Small intestine (tissue), 7 donors: Measurements from ENCODE around the gene EXOG. TPM values are rescaled to one million over a fixed set of nuclear protein-coding genes. Genes with fewer than 3 reads are reported as not detected.

Experiments used
- DNase-seq, 2 donors: peaks; one replicate each; pipeline versions ENCODE4 v3.0.0 to v3.0.0-alpha.2; 2013
- FAIRE-seq: peaks from 2 replicates; lab custom pipeline; 2012; peaks lifted over from hg19 to GRCh38; lab: Jason Lieb, UNC
- H3K27ac ChIP-seq, 3 donors: one replicate each; pipeline ENCODE4 v1.5.1; 2013; ENCODE audit warnings: low read length in 2 of 3, mild to moderate bottlenecking in 2 of 3, control low read depth in 1 of 3, inconsistent platforms in 1 of 3, low read depth in 1 of 3, moderate library complexity in 1 of 3
- H3K27me3 ChIP-seq, 3 donors: one replicate each; pipeline ENCODE4 v1.6.1; 2013; ENCODE audit warnings: low read length in 3 of 3, inconsistent platforms in 1 of 3; ENCODE audit not compliant: control insufficient read depth in 3 of 3, insufficient read depth in 3 of 3
- H3K36me3 ChIP-seq, 3 donors: one replicate each; pipeline ENCODE4 v1.6.1; 2013; ENCODE audit warnings: low read length in 3 of 3, inconsistent platforms in 1 of 3, low read depth in 1 of 3, mild to moderate bottlenecking in 1 of 3, moderate library complexity in 1 of 3; ENCODE audit not compliant: control insufficient read depth in 3 of 3, insufficient read depth in 2 of 3
- H3K4me1 ChIP-seq, 3 donors: one replicate each; pipeline ENCODE4 v1.6.1; 2013; ENCODE audit warnings: low read length in 2 of 3, inconsistent platforms in 1 of 3, low read depth in 1 of 3, mild to moderate bottlenecking in 1 of 3, moderate library complexity in 1 of 3; ENCODE audit not compliant: control insufficient read depth in 3 of 3, insufficient read depth in 2 of 3
- H3K4me3 ChIP-seq, 3 donors: one replicate each; pipeline ENCODE4 v1.5.1; 2013; ENCODE audit warnings: low read length in 3 of 3, control low read depth in 1 of 3, inconsistent platforms in 1 of 3, low read depth in 1 of 3, mild to moderate bottlenecking in 1 of 3, moderate library complexity in 1 of 3
- H3K9me3 ChIP-seq, 2 donors: one replicate each; pipeline ENCODE4 v1.6.1; 2013; ENCODE audit warnings: low read depth in 1 of 2, low read length in 1 of 2; ENCODE audit not compliant: control insufficient read depth in 2 of 2, insufficient read depth in 1 of 2
- WGBS, 3 donors: extraction: QIAGEN DNeasy Blood & Tissue Kit; methylation state at CpG; one replicate each; pipeline ENCODE4 v1.1.7; 2013; 5-methylcytosine and 5-hydroxymethylcytosine counted together
- polyA plus RNA-seq, 4 donors: library from polyadenylated mRNA; stranded (reverse) in 3 of 4; unstranded in 1 of 4; fragments of 200-250 nt in 3 of 4; fragments of 120-200 nt in 1 of 4; gene quantifications; one replicate each; pipeline versions ENCODE4 v1.2.1 to v1.2.3, GENCODE V29; 2013
- donor health status: healthy with polysubstance abuse.
- donor health status: control.
- donor health status: control.
- donor health status: Bipolar disorder and iron deficiency.
- donor health status: healthy.

EXOG gene
- polyA plus RNA-seq, 4 donors, result 1.3 to 9.3 (median 3.7) TPM

DNA sequence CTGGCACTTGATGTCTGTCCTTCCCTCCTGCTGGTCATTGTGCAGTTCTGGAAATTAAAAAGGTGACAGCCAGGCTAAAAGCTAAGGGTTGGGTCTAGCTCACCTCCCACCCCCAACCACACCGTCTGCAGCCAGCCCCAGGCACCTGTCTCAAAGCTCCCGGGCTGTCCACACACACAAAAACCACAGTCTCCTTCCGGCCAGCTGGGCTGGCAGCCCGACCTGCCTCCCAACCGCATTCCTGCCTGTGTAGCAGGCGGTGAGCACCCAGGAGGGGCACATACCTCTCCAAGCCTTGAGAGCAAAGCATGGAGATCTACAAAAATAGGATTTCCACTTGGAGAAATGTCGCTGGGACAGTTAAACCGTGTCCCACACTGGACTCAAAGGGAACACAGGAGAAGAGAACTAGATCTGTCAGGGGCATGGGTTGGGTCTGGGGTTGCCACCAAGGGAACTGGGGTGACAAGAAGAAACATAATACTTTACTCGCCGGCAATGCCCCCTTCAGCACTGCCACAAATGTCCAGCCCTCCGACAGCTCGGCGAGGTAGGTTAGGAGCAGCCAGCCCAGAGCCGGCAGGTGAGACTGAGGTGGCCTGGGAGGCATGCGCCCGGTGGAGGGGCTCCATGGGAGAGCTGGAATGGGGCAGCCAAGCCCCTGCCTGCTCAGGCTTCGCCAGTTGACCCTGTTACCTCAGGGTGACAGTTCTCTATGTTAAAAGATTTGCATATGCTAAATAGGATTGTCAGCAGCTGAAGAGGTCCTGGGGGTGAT is 52.2 kb downstream of the EXOG start:
- Histone ChIP-seq H3K27me3 (no peaks in the 10 kb centered on the region), H3K36me3 (no peaks in the 10 kb centered on the region), H3K27ac (no peak overlapping the region), H3K4me1 (no peaks in the 10 kb centered on the region), H3K4me3 (no peak overlapping the region), H3K9me3 (no peaks in the 10 kb centered on the region)
- FAIRE-seq (no peak), DNase-seq (no peak)
- 69 to 72% (median 70%) methylated on average over 17 of the region's 17 CpGs for WGBS, 3 donors

DNA sequence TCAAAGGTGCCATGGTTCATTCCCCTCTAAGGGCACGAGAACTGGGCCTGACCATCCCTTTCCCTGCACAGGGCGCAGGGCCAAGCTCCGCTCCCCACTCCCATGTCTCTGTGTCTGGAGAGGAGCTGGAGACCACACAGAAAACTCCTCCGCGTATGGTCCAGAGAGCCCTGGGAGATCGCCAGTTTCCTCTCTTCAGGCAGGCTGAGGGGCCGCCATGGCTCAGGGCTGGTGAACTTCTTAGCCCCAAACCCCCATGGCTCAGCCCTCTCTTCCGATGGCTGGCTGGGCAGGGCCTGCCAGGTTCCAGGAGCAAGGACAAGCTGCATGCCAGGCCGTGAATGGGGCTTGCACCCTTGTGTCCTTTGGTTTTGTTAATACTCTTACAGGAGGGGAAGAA is 52.9 kb downstream of the EXOG start:
- Histone ChIP-seq H3K36me3 (no peaks in the 10 kb centered on the region), H3K27ac (no peak overlapping the region), H3K4me1 (no peaks in the 10 kb centered on the region), H3K4me3 (no peak overlapping the region), H3K9me3 (no peaks in the 10 kb centered on the region), H3K27me3 (no peaks in the 10 kb centered on the region)
- 75 to 81% (median 77%) methylated on average over 9 of the region's 9 CpGs for WGBS, 3 donors
- DNase-seq (no peak), FAIRE-seq (no peak)

DNA sequence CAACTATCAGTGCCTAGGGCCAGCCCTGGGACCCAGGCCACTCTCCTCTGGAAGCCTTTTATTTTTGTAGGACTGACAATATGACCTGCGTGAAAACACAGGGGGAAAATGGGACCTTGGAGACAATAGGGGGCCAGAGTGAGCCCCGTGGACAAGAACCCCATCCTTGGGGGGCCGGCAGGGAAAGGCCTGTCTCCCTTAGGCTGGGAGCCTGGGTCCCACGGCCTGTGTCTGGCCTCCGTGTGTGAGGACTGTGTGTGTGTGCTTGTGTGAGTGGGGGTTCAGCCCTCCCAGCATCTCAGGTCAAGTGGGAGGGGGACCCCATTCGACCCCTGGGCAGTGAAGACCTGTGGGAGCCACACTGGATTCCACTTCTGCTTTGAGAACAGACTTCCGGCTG is 53.3 kb downstream of the EXOG start:
- Histone ChIP-seq H3K27ac (no peak overlapping the region), H3K36me3 (no peaks in the 10 kb centered on the region), H3K9me3 (no peaks in the 10 kb centered on the region), H3K4me3 (no peak overlapping the region), H3K4me1 (no peaks in the 10 kb centered on the region), H3K27me3 (no peaks in the 10 kb centered on the region)
- FAIRE-seq (no peak), DNase-seq (no peak)
- 74 to 83% (median 82%) methylated on average over 7 of the region's 7 CpGs for WGBS, 3 donors

GRCh38 chr3:38549957-38550840 is 54.1 kb downstream of the EXOG start:
- FAIRE-seq, result no peak

GRCh38 chr3:38551026-38551832 is 55.1 kb downstream of the EXOG start:
- no peaks in the 10 kb centered on the region for H3K36me3 ChIP-seq
- H3K4me1 ChIP-seq, result no peaks in the 10 kb centered on the region
- DNase-seq (no peak), FAIRE-seq (no peak)
- no peaks in the 10 kb centered on the region for H3K27me3 ChIP-seq
- WGBS, 3 donors, result 90 to 95% (median 94%) methylated on average over 30 of the region's 30 CpGs
- H3K4me3 ChIP-seq, result no peak overlapping the region
- H3K9me3 ChIP-seq, result no peaks in the 10 kb centered on the region
- no peak overlapping the region for H3K27ac ChIP-seq

More at GRCh38 chr3:38549957-38550840, 54.1 kb downstream of the EXOG start:
- H3K9me3 ChIP-seq, result no peaks in the 10 kb centered on the region
- no peak overlapping the region for H3K27ac ChIP-seq
- no peaks in the 10 kb centered on the region for H3K4me1 ChIP-seq
- no peak overlapping the region for H3K4me3 ChIP-seq
- no peak for DNase-seq
- H3K36me3 ChIP-seq, result no peaks in the 10 kb centered on the region
- H3K27me3 ChIP-seq, result no peaks in the 10 kb centered on the region
- WGBS, 3 donors, result 91 to 93% (median 93%) methylated on average over 33 of the region's 33 CpGs

DNA sequence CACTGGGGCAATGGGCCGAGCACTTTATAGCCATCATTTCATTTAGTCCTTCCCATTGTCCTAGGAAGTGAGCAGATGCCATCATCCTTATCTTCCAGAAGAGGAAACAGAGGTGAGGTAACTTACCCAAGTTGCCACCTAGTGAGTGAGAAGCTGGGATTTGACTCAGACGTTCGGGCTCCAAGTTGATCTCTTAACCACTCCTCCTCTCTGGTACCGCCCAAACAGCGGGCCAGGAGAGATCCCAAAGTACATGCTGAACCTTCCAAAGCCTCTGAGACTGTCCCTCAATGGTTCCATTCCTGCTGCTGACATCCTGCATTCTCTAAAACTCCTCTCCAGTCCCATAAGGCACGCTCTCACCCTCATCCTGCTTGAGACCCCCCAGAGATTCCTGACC is 56.2 kb downstream of the EXOG start:
- 72 to 82% (median 74%) methylated on average over 6 of the region's 6 CpGs for WGBS, 3 donors
- no peaks in the 10 kb centered on the region for H3K4me1 ChIP-seq
- no peaks in the 10 kb centered on the region for H3K27me3 ChIP-seq
- no peaks in the 10 kb centered on the region for H3K9me3 ChIP-seq
- no peaks in the 10 kb centered on the region for H3K36me3 ChIP-seq
- H3K4me3 ChIP-seq, result no peak overlapping the region
- H3K27ac ChIP-seq, result no peak overlapping the region
- FAIRE-seq (no peak), DNase-seq (no peak)

DNA sequence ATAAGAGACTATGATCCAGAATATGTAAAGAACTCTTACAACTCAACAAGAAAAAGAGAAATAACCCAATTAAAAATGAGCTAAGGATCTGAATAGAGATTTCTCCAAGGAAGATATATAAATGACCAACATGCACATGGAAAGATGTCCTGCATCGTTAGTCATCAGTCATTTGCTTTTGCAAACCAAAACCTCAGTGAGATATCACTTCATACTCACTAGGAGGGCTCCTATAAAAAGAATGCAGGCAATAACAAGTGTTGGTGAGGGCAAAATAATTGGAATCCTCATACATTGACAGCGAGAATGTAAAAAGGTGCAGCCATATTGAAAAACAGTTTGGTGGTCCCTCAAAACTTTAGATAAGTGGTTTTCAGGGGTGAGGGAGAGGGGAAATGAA is 56.9 kb downstream of the EXOG start:
- no peaks in the 10 kb centered on the region for H3K4me1 ChIP-seq
- no peaks in the 10 kb centered on the region for H3K9me3 ChIP-seq
- FAIRE-seq (no peak), DNase-seq (no peak)
- no peaks in the 10 kb centered on the region for H3K27me3 ChIP-seq
- no peak overlapping the region for H3K27ac ChIP-seq
- no peaks in the 10 kb centered on the region for H3K36me3 ChIP-seq
- 82 to 88% (median 86%) methylated on average over 2 of the region's 2 CpGs for WGBS, 3 donors
- no peak overlapping the region for H3K4me3 ChIP-seq
